IMR-90 (cell line): ENCODE results near the gene ADAMTS14. TPM values are rescaled to one million over a fixed set of nuclear protein-coding genes. Genes with fewer than 3 reads are reported as not detected.
A peak's percentile ranks its signal among the peaks of the same experiment; 100 is the strongest.

Source experiments
- ATAC-seq: fragments of 200-7000 bp; cut with Tn5 transposase; 2 replicates; pipeline ENCODE4 v1.9.1; 2020; ENCODE audit warnings: low read depth, mild to moderate bottlenecking, moderate library complexity
- BruUV-seq: library from RNA; stranded (reverse); fragments of 400-500 nt; replicated peaks from 2 replicates; lab custom pipeline; 2021; lab: Mats Ljungman, UMichigan
- CTCF ChIA-PET: fragments of 300-600 bp; formaldehyde crosslinking; extraction: SDS; loops from one replicate; lab custom pipeline; 2021; ENCODE audit warnings: antibody characterized with exemption; lab: Yijun Ruan, JAX
- POLR2A ChIA-PET: fragments of 300-600 bp; sonication (Branson Sonifier 250); formaldehyde crosslinking; loops from one replicate; lab custom pipeline; 2022; ENCODE audit warnings: antibody characterized with exemption; ENCODE audit not compliant: unreplicated experiment; lab: Charles Lee
- DNase-seq: peaks from one replicate; pipeline ENCODE4 v3.0.0; 2013
- H2AFZ ChIP-seq: replicated peaks from 2 replicates; pipeline ENCODE3; 2013; ENCODE audit warnings: low read length, mild to moderate bottlenecking; ENCODE audit not compliant: poor library complexity
- H2AK5ac ChIP-seq: 2 replicates; pipeline ENCODE4 v1.6.1; 2013; ENCODE audit warnings: low read depth, low read length, inconsistent platforms
- H2AK9ac ChIP-seq: replicated peaks from 2 replicates; pipeline ENCODE3; 2013; ENCODE audit warnings: mild to moderate bottlenecking, low read depth, low read length, moderate library complexity; ENCODE audit not compliant: poor library complexity
- H2BK120ac ChIP-seq: 2 replicates; pipeline ENCODE4 v1.6.1; 2013; ENCODE audit warnings: low read depth, low read length, inconsistent platforms
- H2BK15ac ChIP-seq: 3 replicates; pipeline ENCODE4 v1.6.1; 2013; ENCODE audit warnings: low read depth, low read length, inconsistent platforms
- H2BK20ac ChIP-seq: 2 replicates; pipeline ENCODE4 v1.6.1; 2013; ENCODE audit warnings: low read depth, mild to moderate bottlenecking, inconsistent platforms, low read length, moderate library complexity
- H2BK5ac ChIP-seq: 2 replicates; pipeline ENCODE4 v1.6.1; 2013; ENCODE audit warnings: mild to moderate bottlenecking, low read depth, low read length, inconsistent platforms; ENCODE audit not compliant: poor library complexity, severe bottlenecking
- H3K14ac ChIP-seq: replicated peaks from 2 replicates; pipeline ENCODE4 v1.6.1; 2013; ENCODE audit warnings: low read depth, low read length, inconsistent platforms
- H3K18ac ChIP-seq: 2 replicates; pipeline ENCODE4 v1.6.1; 2013; ENCODE audit warnings: low read depth, low read length, control low read depth
- H3K23ac ChIP-seq: 2 replicates; pipeline ENCODE4 v1.6.1; 2013; ENCODE audit warnings: low read depth, low read length, inconsistent platforms
- H3K27ac ChIP-seq: 2 replicates; pipeline ENCODE4 v1.5.1; 2013; ENCODE audit warnings: mild to moderate bottlenecking, control low read depth, low read length; ENCODE audit not compliant: insufficient read depth
- H3K27me3 ChIP-seq: 2 replicates; pipeline ENCODE4 v1.6.1; 2013; ENCODE audit warnings: low read length; ENCODE audit not compliant: control insufficient read depth, insufficient read depth
- H3K36me3 ChIP-seq: 2 replicates; pipeline ENCODE4 v1.6.1; 2013; ENCODE audit warnings: low read length, mixed read lengths; ENCODE audit not compliant: control insufficient read depth, insufficient read depth
- H3K4ac ChIP-seq: 2 replicates; pipeline ENCODE4 v1.6.1; 2013; ENCODE audit warnings: low read depth, low read length, inconsistent platforms
- H3K4me1 ChIP-seq: 2 replicates; pipeline ENCODE4 v1.6.1; 2013; ENCODE audit warnings: low read length, mixed read lengths; ENCODE audit not compliant: control insufficient read depth, insufficient read depth
- H3K4me2 ChIP-seq: 2 replicates; pipeline ENCODE4 v1.6.1; 2013; ENCODE audit warnings: low read depth, mild to moderate bottlenecking, control low read depth, low read length, moderate library complexity
- H3K4me3 ChIP-seq: 2 replicates; pipeline ENCODE4 v1.5.1; 2013; ENCODE audit warnings: low read depth, mild to moderate bottlenecking, control low read depth, low read length, moderate library complexity; ENCODE audit not compliant: insufficient read depth
- H3K56ac ChIP-seq: 2 replicates; pipeline ENCODE4 v1.6.1; 2013; ENCODE audit warnings: low read length, inconsistent platforms; ENCODE audit not compliant: insufficient read depth; ENCODE audit errors: extremely low read depth
- H3K79me1 ChIP-seq, 2 experiments: 2 replicates each; pipeline ENCODE4 v1.6.1; 2013; ENCODE audit warnings: low read length in 2 of 2, inconsistent platforms in 1 of 2, low read depth in 1 of 2
- H3K9ac ChIP-seq: 2 replicates; pipeline ENCODE4 v1.6.1; 2013; ENCODE audit warnings: low read depth, low read length, control low read depth
- H3K9me1 ChIP-seq: 2 replicates; pipeline ENCODE4 v1.6.1; 2013; ENCODE audit warnings: low read length, inconsistent platforms; ENCODE audit not compliant: insufficient read depth
- H3K9me3 ChIP-seq: 2 replicates; pipeline ENCODE4 v1.6.1; 2013; ENCODE audit warnings: low read length; ENCODE audit not compliant: control insufficient read depth, insufficient read depth
- H4K20me1 ChIP-seq: 2 replicates; pipeline ENCODE4 v1.6.1; 2013; ENCODE audit warnings: low read length, inconsistent platforms; ENCODE audit not compliant: insufficient read depth
- H4K5ac ChIP-seq: 2 replicates; pipeline ENCODE4 v1.6.1; 2013; ENCODE audit warnings: mild to moderate bottlenecking, low read depth, low read length, control low read depth
- H4K8ac ChIP-seq, 2 experiments: 2 replicates each; pipeline ENCODE4 v1.6.1; 2013; ENCODE audit warnings: low read depth in 2 of 2, low read length in 2 of 2, control low read depth in 1 of 2, inconsistent platforms in 1 of 2
- H4K91ac ChIP-seq: 2 replicates; pipeline ENCODE4 v1.6.1; 2013; ENCODE audit warnings: low read depth, low read length, inconsistent platforms; ENCODE audit not compliant: insufficient read depth
- CHD1 ChIP-seq: IDR thresholded peaks from 2 replicates; pipeline ENCODE4 v1.6.1; 2012; ENCODE audit warnings: low read depth, low read length, improper control_type of control experiment
- ELK1 ChIP-seq: fragments of 150-350 bp; IDR thresholded peaks from 2 replicates; pipeline ENCODE4 v1.6.1; 2016; ENCODE audit warnings: low read depth, mild to moderate bottlenecking, low read length, moderate library complexity, borderline replicate concordance
- MAFK ChIP-seq: IDR thresholded peaks from 2 replicates; pipeline ENCODE4 v1.6.1; 2012; ENCODE audit warnings: low read depth, low read length, improper control_type of control experiment
- WGBS, 2 experiments: methylation state at CpG; one replicate each; pipeline versions ENCODE4 v1.1.5 to v1.1.7; 2013; ENCODE audit warnings: missing lambda C conversion rate in 2 of 2; ENCODE audit not compliant: insufficient read length in 1 of 2; ENCODE audit errors: extremely low coverage in 2 of 2; 5-methylcytosine and 5-hydroxymethylcytosine counted together
- dilution Hi-C: fragments of 300-500 bp; cut with HindIII; formaldehyde crosslinking; loops from one replicate; pipeline ENCODE4 v1.14.3; 2018; ENCODE audit warnings: low sequenced_read_pairs; ENCODE audit not compliant: unreplicated experiment
- in situ Hi-C: fragments of 300-500 bp; cut with MboI; formaldehyde crosslinking; loops from 3 replicates; pipeline ENCODE4 v1.14.3; 2019; ENCODE audit warnings: low sequenced_read_pairs, inconsistent platforms, mixed read lengths
- intact Hi-C: fragments of 100-400 bp; cut with micrococcal nuclease; formaldehyde crosslinking; loops from 2 replicates; pipeline ENCODE4 v1.10.0; 2022
- polyA plus RNA-seq, 3 experiments: library from polyadenylated mRNA; depleted of rRNA; stranded (reverse); fragments of >200 nt; gene quantifications; 2 replicates each; pipeline ENCODE4 v1.2.3, GENCODE V29; 2012; ENCODE audit warnings: low replicate concordance in 1 of 3
- total RNA-seq: library from RNA; depleted of rRNA; stranded (reverse); fragments of >200 nt; gene quantifications from 2 replicates; pipeline ENCODE4 v1.2.3, GENCODE V29; 2012

The ADAMTS14 gene
- total and polyA plus RNA-seq, 2 of the 4 experiments (the other 2 are of a cell fraction): under 0.01 to 0.31 TPM

DNA sequence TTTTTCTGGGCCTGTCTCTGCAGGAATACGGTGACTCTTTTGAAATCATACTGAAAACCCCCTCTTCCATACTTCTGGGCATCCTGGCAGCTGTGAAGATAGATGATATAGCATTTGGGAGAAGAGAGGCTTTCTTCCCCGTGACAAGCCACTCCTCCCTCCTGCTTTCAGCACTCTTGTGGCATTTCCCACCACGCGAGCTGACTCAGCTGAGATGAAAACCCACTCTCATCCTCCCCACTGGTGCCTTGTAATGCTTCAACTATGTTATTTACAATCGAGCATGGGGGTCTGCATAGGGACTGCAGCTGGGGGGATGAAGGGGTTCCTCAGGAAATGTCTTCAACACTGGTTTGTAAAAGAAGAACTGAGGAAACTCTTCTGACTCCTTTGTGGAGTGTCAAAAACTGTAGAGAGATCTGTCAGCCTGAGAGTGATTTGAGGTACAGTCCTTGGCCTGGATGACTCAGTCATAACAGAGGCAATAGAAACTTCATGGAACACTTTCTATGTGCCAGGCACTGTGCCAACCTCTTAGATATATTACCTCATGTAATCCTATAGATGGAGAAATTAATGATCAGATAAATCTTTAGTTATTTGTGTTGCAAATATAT, 114.6 kb downstream of the ADAMTS14 start:
- Histone ChIP-seq H3K4me3 (no peak overlapping the region), H3K9me3 (no peaks in the 10 kb centered on the region), H4K20me1 (no peaks in the 10 kb centered on the region), H3K4me2 (no peak overlapping the region), H4K5ac (no peak overlapping the region), H3K27ac (no peak overlapping the region), H3K23ac (no peak overlapping the region), H3K56ac (no peak overlapping the region), H3K18ac (no peak overlapping the region), H3K9ac (no peak overlapping the region), H3K79me1 (no peaks in the 10 kb centered on the region), H4K91ac (no peak overlapping the region), H2BK5ac (no peak overlapping the region), H2AK9ac (no peak overlapping the region), H2AFZ (no peak overlapping the region), H3K4me1 (no peaks in the 10 kb centered on the region), H2BK15ac (no peak overlapping the region), H3K4ac (no peak overlapping the region), H2BK20ac (no peak overlapping the region), H3K36me3 (no peaks in the 10 kb centered on the region), H2AK5ac (no peak overlapping the region), H2BK120ac (no peak overlapping the region), H3K27me3 (peaks cover 29% of the 10 kb centered on the region), H4K8ac (no peak overlapping the region), H3K9me1 (no peaks in the 10 kb centered on the region), H3K14ac (no peak overlapping the region)
- ATAC-seq (no peak), DNase-seq (peak; percentile 26)
- in situ Hi-C loops (no loop called here), dilution Hi-C loops (no loop called here), intact Hi-C loops (no loop called here)
- TF ChIP-seq MAFK: 0 out of 2 replicates have a peak, but pooled peaks have one; percentile 5
- TF ChIP-seq ELK1: no peak
- TF ChIP-seq CHD1: no peak
- WGBS, 2 experiments: no CpG with 5 or more reads among the region's 5 CpGs
- no TSS peak for BruUV-seq
- ChIA-PET POLR2A (no interaction called here), CTCF (no interaction called here)
